Prostate gland (tissue), 2 donors: ENCODE measurements around the gene RER1. TPM values are rescaled to one million over a fixed set of nuclear protein-coding genes. Genes with fewer than 3 reads are reported as not detected.

ENCODE experiments used
- DNase-seq: peaks from one replicate; pipeline ENCODE4 v3.0.0-alpha.2; 2019; ENCODE audit warnings: low spot score
- H3K27ac ChIP-seq, 2 donors: fragments of 200-600 bp; sonication (generic); 2 replicates each; pipeline ENCODE4 v1.5.1; 2017 to 2019
- H3K27me3 ChIP-seq: fragments of 200-600 bp; sonication (generic); replicated peaks from 2 replicates; pipeline ENCODE4 v1.5.1; 2019; ENCODE audit not compliant: insufficient read depth
- H3K36me3 ChIP-seq, 2 donors: fragments of 200-600 bp; sonication (generic); 1 replicate in 1 of 2; 2 replicates in 1 of 2; pipeline versions ENCODE4 v1.5.1 to v1.8.1; 2017 to 2019
- H3K4me1 ChIP-seq: fragments of 200-600 bp; sonication (generic); replicated peaks from 2 replicates; pipeline ENCODE4 v1.5.1; 2019
- H3K4me3 ChIP-seq, 2 donors: fragments of 200-600 bp; sonication (generic); 2 replicates each; pipeline ENCODE4 v1.5.1; 2017 to 2019
- H3K9me3 ChIP-seq: fragments of 200-600 bp; sonication (generic); 2 replicates; pipeline ENCODE4 v1.5.1; 2017
- CTCF ChIP-seq, 4 experiments: fragments of 200-600 bp in 2 of 4; fragments of 450-650 bp in 2 of 4; sonication (generic) in 2 of 4; IDR thresholded peaks; 1 replicate in 3 of 4; 2 replicates in 1 of 4; pipeline ENCODE4 v1.5.1; 2016 to 2019; ENCODE audit warnings: antibody characterized with exemption in 4 of 4, mild to moderate bottlenecking in 2 of 4, moderate library complexity in 2 of 4
- POLR2A ChIP-seq: fragments of 450-650 bp; IDR thresholded peaks from one replicate; pipeline ENCODE4 v1.6.1; 2016; ENCODE audit warnings: antibody characterized with exemption, mild to moderate bottlenecking
- POLR2AphosphoS5 ChIP-seq: sonication (generic); formaldehyde crosslinking; IDR thresholded peaks from one replicate; pipeline ENCODE4 v1.6.1; 2017; ENCODE audit warnings: antibody characterized with exemption
- WGBS: methylation state at CpG from one replicate; pipeline ENCODE4 v1.1.5; 2018; 5-methylcytosine and 5-hydroxymethylcytosine counted together
- intact Hi-C: fragments of 100-400 bp; cut with DNase I; formaldehyde crosslinking; loops from one replicate; pipeline ENCODE4 v1.14.2; 2022
- total RNA-seq, 2 donors: library from RNA; depleted of rRNA; stranded (reverse); fragments of >200 nt; gene quantifications; one replicate each; pipeline ENCODE4 v1.1.0, GENCODE V29; 2016

The RER1 gene
- total RNA-seq, 2 donors from 2014 or later = 86.1 to 97.0 TPM

GRCh38 chr1:2426540-2426939, 34.9 kb downstream of the RER1 start:
- Histone ChIP-seq H3K9me3 (no peaks in the 10 kb centered on the region), H3K27ac (no peak overlapping the region), H3K36me3 (no peaks in the 10 kb centered on the region), H3K27me3 (no peaks in the 10 kb centered on the region), H3K4me3 (no peak overlapping the region), H3K4me1 (no peaks in the 10 kb centered on the region)
- intact Hi-C loops = no loop called here
- no peak for DNase-seq
- TF ChIP-seq CTCF (IDR thresholded peaks at IDR 0.05) = no peak
- TF ChIP-seq POLR2AphosphoS5 = no peak
- TF ChIP-seq POLR2A = no peak
- 77% methylated on average over 18 of the region's 18 CpGs for WGBS

GRCh38 chr1:2427051-2427450, 35.4 kb downstream of the RER1 start:
- 78% methylated on average over 12 of the region's 18 CpGs for WGBS
- Histone ChIP-seq H3K9me3 (no peaks in the 10 kb centered on the region), H3K27me3 (no peaks in the 10 kb centered on the region), H3K36me3 (no peaks in the 10 kb centered on the region), H3K4me3 (no peak overlapping the region), H3K27ac (no peak overlapping the region), H3K4me1 (no peaks in the 10 kb centered on the region)
- TF ChIP-seq CTCF (IDR thresholded peaks at IDR 0.05) = no peak
- TF ChIP-seq POLR2A = no peak
- no peak for TF ChIP-seq POLR2AphosphoS5
- DNase-seq = no peak
- intact Hi-C loops = no loop called here

- Histone ChIP-seq H3K4me3 (no peak overlapping the region), H3K27me3 (no peaks in the 10 kb centered on the region), H3K4me1 (no peaks in the 10 kb centered on the region), H3K27ac (peak overlapping the region; percentile 67 to 77), H3K36me3 (no peaks in the 10 kb centered on the region), H3K9me3 (no peaks in the 10 kb centered on the region)
- DNase-seq = no peak
- TF ChIP-seq POLR2AphosphoS5 = no peak
- TF ChIP-seq CTCF (IDR thresholded peaks at IDR 0.05) = no peak
- TF ChIP-seq POLR2A = no peak
- intact Hi-C loops = no loop called here
- WGBS = 81% methylated on average over 10 of the region's 10 CpGs
These were observed 36.3 kb downstream of the RER1 start for GRCh38 chr1:2427976-2428375.

GRCh38 chr1:2428490-2428889, 36.8 kb downstream of the RER1 start:
- peak; percentile 73 for DNase-seq
- Histone ChIP-seq H3K27me3 (no peaks in the 10 kb centered on the region), H3K27ac (peak overlapping the region; percentile 67 to 77), H3K9me3 (no peaks in the 10 kb centered on the region), H3K4me1 (no peaks in the 10 kb centered on the region), H3K4me3 (peak overlapping the region; percentile 2 to 16), H3K36me3 (no peaks in the 10 kb centered on the region)
- TF ChIP-seq POLR2A (peak; percentile 90), POLR2AphosphoS5 (peak; percentile 79), CTCF (IDR thresholded peaks at IDR 0.05) (no peak)
- WGBS = 62% methylated on average over 24 of the region's 28 CpGs
- intact Hi-C loops = no loop called here

- no peak for DNase-seq
- TF ChIP-seq POLR2AphosphoS5 (no peak), CTCF (IDR thresholded peaks at IDR 0.05) (peak in 2 of 4 experiments; percentile 23 to 54), POLR2A (no peak)
- no peaks in the 10 kb centered on the region for H3K27me3 ChIP-seq
- no peak overlapping the region for H3K4me3 ChIP-seq
- no peaks in the 10 kb centered on the region for H3K9me3 ChIP-seq
- intact Hi-C loops = no loop called here
- H3K27ac ChIP-seq = peak overlapping the region; percentile 67 to 77
- 82% methylated on average over 20 of the region's 20 CpGs for WGBS
- H3K36me3 ChIP-seq = no peaks in the 10 kb centered on the region
- H3K4me1 ChIP-seq = no peaks in the 10 kb centered on the region
These were observed 38.3 kb downstream of the RER1 start for GRCh38 chr1:2429780-2430591.
